ENCODE results near the gene EIPR1. TPM values are rescaled to one million over a fixed set of nuclear protein-coding genes. Genes with fewer than 3 reads are reported as not detected.

The EIPR1 gene
- total and polyA plus RNA-seq, 9 donors, result 6.6 to 16.6 (median 8.9) TPM

DNA sequence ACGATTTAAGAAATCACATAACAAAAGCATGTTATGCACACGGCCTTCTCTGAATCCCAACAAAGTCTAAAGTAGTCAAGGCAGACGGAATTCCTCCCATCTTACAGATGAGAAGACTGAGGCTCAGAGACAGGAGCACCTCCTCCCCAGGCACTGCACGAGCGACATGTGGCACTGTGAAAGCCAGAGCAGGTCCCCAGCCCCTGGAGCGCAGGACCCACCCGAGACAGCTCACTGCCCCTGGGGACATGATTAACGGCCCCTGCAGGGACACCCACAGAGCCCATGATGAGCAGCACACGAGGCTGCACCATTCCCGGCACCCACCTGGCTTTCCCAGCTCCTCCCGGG, 53.6 kb downstream of the EIPR1 start:
- intact Hi-C loops (cut with DNase I), result no loop called here
- 86 to 94% (median 92%) methylated on average over 11 of the region's 11 CpGs for WGBS, 3 donors

GRCh38 chr2:3323360-3324035, 54.1 kb downstream of the EIPR1 start:
- intact Hi-C loops (cut with DNase I), result no loop called here
- no peak for DNase-seq
- Histone ChIP-seq H3K27ac (no peak overlapping the region), H3K4me3 (no peak overlapping the region), H3K4me1 (ENCODE audit: insufficient read depth) (no peaks in the 10 kb centered on the region), H3K36me3 (no peaks in the 10 kb centered on the region), H3K9me3 (no peaks in the 10 kb centered on the region), H3K27me3 (no peaks in the 10 kb centered on the region)
- 89 to 92% (median 89%) methylated on average over 19 of the region's 19 CpGs for WGBS, 3 donors
- TF ChIP-seq, protein P1, sequence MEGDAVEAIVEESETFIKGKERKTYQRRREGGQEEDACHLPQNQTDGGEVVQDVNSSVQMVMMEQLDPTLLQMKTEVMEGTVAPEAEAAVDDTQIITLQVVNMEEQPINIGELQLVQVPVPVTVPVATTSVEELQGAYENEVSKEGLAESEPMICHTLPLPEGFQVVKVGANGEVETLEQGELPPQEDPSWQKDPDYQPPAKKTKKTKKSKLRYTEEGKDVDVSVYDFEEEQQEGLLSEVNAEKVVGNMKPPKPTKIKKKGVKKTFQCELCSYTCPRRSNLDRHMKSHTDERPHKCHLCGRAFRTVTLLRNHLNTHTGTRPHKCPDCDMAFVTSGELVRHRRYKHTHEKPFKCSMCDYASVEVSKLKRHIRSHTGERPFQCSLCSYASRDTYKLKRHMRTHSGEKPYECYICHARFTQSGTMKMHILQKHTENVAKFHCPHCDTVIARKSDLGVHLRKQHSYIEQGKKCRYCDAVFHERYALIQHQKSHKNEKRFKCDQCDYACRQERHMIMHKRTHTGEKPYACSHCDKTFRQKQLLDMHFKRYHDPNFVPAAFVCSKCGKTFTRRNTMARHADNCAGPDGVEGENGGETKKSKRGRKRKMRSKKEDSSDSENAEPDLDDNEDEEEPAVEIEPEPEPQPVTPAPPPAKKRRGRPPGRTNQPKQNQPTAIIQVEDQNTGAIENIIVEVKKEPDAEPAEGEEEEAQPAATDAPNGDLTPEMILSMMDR (IDR thresholded peaks at IDR 0.05), result no peak
- TF ChIP-seq EP300 (IDR thresholded peaks at IDR 0.05), result no peak
- TF ChIP-seq POLR2A (IDR thresholded peaks at IDR 0.05), result no peak

More for the DNA sequence above, 53.6 kb downstream of the EIPR1 start:
- Histone ChIP-seq H3K9me3 (no peaks in the 10 kb centered on the region), H3K4me3 (no peak overlapping the region), H3K36me3 (no peaks in the 10 kb centered on the region), H3K27ac (no peak overlapping the region), H3K4me1 (ENCODE audit: insufficient read depth) (no peaks in the 10 kb centered on the region), H3K27me3 (no peaks in the 10 kb centered on the region)
- no peak for DNase-seq
- TF ChIP-seq POLR2A (IDR thresholded peaks at IDR 0.05) (no peak), EP300 (IDR thresholded peaks at IDR 0.05) (no peak)
- TF ChIP-seq, protein P1 (IDR thresholded peaks at IDR 0.05), result no peak

GRCh38 chr2:3322311-3322970, 55.2 kb downstream of the EIPR1 start:
- intact Hi-C loops (cut with DNase I), result no loop called here
- no peak overlapping the region for H3K27ac ChIP-seq
- H3K27me3 ChIP-seq, result no peaks in the 10 kb centered on the region
- H3K36me3 ChIP-seq, result no peaks in the 10 kb centered on the region
- no peaks in the 10 kb centered on the region for H3K9me3 ChIP-seq
- 93 to 96% (median 94%) methylated on average over 18 of the region's 18 CpGs for WGBS, 3 donors
- no peak for DNase-seq
- no peak overlapping the region for H3K4me3 ChIP-seq
- H3K4me1 ChIP-seq (ENCODE audit: insufficient read depth), result no peaks in the 10 kb centered on the region
- TF ChIP-seq EP300 (IDR thresholded peaks at IDR 0.05) (no peak), POLR2A (IDR thresholded peaks at IDR 0.05) (no peak)
- TF ChIP-seq, protein P1 (IDR thresholded peaks at IDR 0.05), result no peak

GRCh38 chr2:3321825-3322224, 55.8 kb downstream of the EIPR1 start:
- Histone ChIP-seq H3K4me1 (ENCODE audit: insufficient read depth) (no peaks in the 10 kb centered on the region), H3K27ac (no peak overlapping the region), H3K4me3 (no peak overlapping the region), H3K9me3 (no peaks in the 10 kb centered on the region), H3K27me3 (no peaks in the 10 kb centered on the region), H3K36me3 (no peaks in the 10 kb centered on the region)
- 89 to 95% (median 93%) methylated on average over 16 to 17 of the region's 17 CpGs for WGBS, 3 donors
- no peak for DNase-seq
- TF ChIP-seq EP300 (IDR thresholded peaks at IDR 0.05) (no peak), POLR2A (IDR thresholded peaks at IDR 0.05) (no peak)
- TF ChIP-seq, protein P1 (IDR thresholded peaks at IDR 0.05), result no peak
- intact Hi-C loops (cut with DNase I), result no loop called here

Measured in ovary (tissue), 9 donors.